ENCODE results near the gene MICA. TPM values are rescaled to one million over a fixed set of nuclear protein-coding genes. Genes with fewer than 3 reads are reported as not detected.

The MICA gene
- total RNA-seq, 1 experiment from 2014 or later, result 35.0 TPM

- Histone ChIP-seq H2AFZ (ENCODE audit: low read length) (no peak overlapping the region), H3K4me2 (ENCODE audit: low read length) (no peak overlapping the region), H3F3A (ENCODE audit: low read length, unreplicated experiment) (no peaks in the 10 kb centered on the region), H3K4me1 (ENCODE audit: insufficient read depth, low read length) (peaks cover 8% of the 10 kb centered on the region; the same call in 1 of the 2 replicates), H3K9me3 (ENCODE audit: low read length) (no peaks in the 10 kb centered on the region), H4K20me1 (ENCODE audit: low read length) (no peaks in the 10 kb centered on the region), H3K9me2 (replicated peaks; ENCODE audit: low read length) (no peaks in the 10 kb centered on the region), H3K27me3 (ENCODE audit: low read length) (peaks cover 13% of the 10 kb centered on the region; the same call in 1 of the 2 replicates), H3K4me3 (ENCODE audit: low read length) (no peak overlapping the region), H3K79me2 (ENCODE audit: low read length) (no peaks in the 10 kb centered on the region), H3K27ac (ENCODE audit: low read length) (no peak overlapping the region), H3K9ac (ENCODE audit: low read length) (no peak overlapping the region), H3K36me3 (ENCODE audit: low read depth, low read length) (no peaks in the 10 kb centered on the region)
- POLR2A ChIA-PET (ENCODE audit: unreplicated experiment), result no interaction called here
- DNase-seq, result no peak
- no peak for ATAC-seq
- CTCF ChIA-PET, result no interaction called here
- TF ChIP-seq, protein P1, sequence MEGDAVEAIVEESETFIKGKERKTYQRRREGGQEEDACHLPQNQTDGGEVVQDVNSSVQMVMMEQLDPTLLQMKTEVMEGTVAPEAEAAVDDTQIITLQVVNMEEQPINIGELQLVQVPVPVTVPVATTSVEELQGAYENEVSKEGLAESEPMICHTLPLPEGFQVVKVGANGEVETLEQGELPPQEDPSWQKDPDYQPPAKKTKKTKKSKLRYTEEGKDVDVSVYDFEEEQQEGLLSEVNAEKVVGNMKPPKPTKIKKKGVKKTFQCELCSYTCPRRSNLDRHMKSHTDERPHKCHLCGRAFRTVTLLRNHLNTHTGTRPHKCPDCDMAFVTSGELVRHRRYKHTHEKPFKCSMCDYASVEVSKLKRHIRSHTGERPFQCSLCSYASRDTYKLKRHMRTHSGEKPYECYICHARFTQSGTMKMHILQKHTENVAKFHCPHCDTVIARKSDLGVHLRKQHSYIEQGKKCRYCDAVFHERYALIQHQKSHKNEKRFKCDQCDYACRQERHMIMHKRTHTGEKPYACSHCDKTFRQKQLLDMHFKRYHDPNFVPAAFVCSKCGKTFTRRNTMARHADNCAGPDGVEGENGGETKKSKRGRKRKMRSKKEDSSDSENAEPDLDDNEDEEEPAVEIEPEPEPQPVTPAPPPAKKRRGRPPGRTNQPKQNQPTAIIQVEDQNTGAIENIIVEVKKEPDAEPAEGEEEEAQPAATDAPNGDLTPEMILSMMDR (conservative IDR thresholded peaks at IDR 0.05; ENCODE audit: low read depth, low read length), result no peak
- TF ChIP-seq EZH2phosphoT487 (IDR thresholded peaks at IDR 0.05; ENCODE audit: borderline replicate concordance, low read length) (no peak), EZH2 (IDR thresholded peaks at IDR 0.05; ENCODE audit: low read length, unreplicated experiment) (no peak)
- intact Hi-C loops (cut with micrococcal nuclease), result no loop called here
- BruUV-seq (replicated peaks), result no TSS peak
Observed at GRCh38 chr6:31362751-31363150, 40.6 kb upstream of the MICA start.

DNA sequence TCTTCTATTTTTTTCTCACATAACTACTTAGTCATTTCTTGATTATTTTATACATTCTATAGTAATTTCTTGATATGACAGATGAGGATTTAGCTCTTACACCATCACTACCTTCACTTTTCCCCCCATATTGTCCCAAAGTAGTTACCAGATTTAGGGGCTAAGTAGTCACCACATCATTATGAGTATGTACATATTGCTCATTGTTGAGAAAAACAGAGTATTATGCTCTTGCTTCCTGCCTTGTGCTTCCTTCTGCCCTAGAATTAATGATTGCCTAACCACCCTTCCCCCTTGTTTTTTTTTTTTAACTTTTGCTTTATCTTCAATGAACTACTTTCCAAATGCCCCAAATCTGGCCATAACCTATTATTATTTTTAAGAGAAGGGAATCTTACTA is 39.6 kb upstream of the MICA start:
- H3K9ac ChIP-seq (ENCODE audit: low read length), result no peak overlapping the region
- ChIA-PET POLR2A (ENCODE audit: unreplicated experiment) (no interaction called here), CTCF (no interaction called here)
- no TSS peak for BruUV-seq (replicated peaks)
- no peaks in the 10 kb centered on the region for H4K20me1 ChIP-seq (ENCODE audit: low read length)
- H3K27me3 ChIP-seq (ENCODE audit: low read length), result peaks cover 13% of the 10 kb centered on the region; the same call in 1 of the 2 replicates
- no peak overlapping the region for H3K4me2 ChIP-seq (ENCODE audit: low read length)
- H3K4me3 ChIP-seq (ENCODE audit: low read length), result no peak overlapping the region
- intact Hi-C loops (cut with micrococcal nuclease), result no loop called here
- peaks cover 8% of the 10 kb centered on the region; the same call in 1 of the 2 replicates for H3K4me1 ChIP-seq (ENCODE audit: insufficient read depth, low read length)
- DNase-seq (no peak), ATAC-seq (no peak)
- H3K36me3 ChIP-seq (ENCODE audit: low read depth, low read length), result no peaks in the 10 kb centered on the region
- TF ChIP-seq EZH2 (IDR thresholded peaks at IDR 0.05; ENCODE audit: low read length, unreplicated experiment), result no peak
- TF ChIP-seq, protein P1 (conservative IDR thresholded peaks at IDR 0.05; ENCODE audit: low read depth, low read length), result no peak
- no peak for TF ChIP-seq EZH2phosphoT487 (IDR thresholded peaks at IDR 0.05; ENCODE audit: borderline replicate concordance, low read length)
- no peaks in the 10 kb centered on the region for H3K9me2 ChIP-seq (replicated peaks; ENCODE audit: low read length)
- no peak overlapping the region for H2AFZ ChIP-seq (ENCODE audit: low read length)
- H3K27ac ChIP-seq (ENCODE audit: low read length), result no peak overlapping the region
- H3F3A ChIP-seq (ENCODE audit: low read length, unreplicated experiment), result no peaks in the 10 kb centered on the region
- no peaks in the 10 kb centered on the region for H3K9me3 ChIP-seq (ENCODE audit: low read length)
- H3K79me2 ChIP-seq (ENCODE audit: low read length), result no peaks in the 10 kb centered on the region

- no peak for ATAC-seq
- H3K4me3 ChIP-seq (ENCODE audit: low read length), result no peak overlapping the region
- H3F3A ChIP-seq (ENCODE audit: low read length, unreplicated experiment), result no peaks in the 10 kb centered on the region
- H3K27me3 ChIP-seq (ENCODE audit: low read length), result peaks cover 24% of the 10 kb centered on the region
- H3K79me2 ChIP-seq (ENCODE audit: low read length), result no peaks in the 10 kb centered on the region
- no peak overlapping the region for H3K4me2 ChIP-seq (ENCODE audit: low read length)
- no peak overlapping the region for H2AFZ ChIP-seq (ENCODE audit: low read length)
- peaks cover 8% of the 10 kb centered on the region; the same call in 1 of the 2 replicates for H3K4me1 ChIP-seq (ENCODE audit: insufficient read depth, low read length)
- no peak overlapping the region for H3K9ac ChIP-seq (ENCODE audit: low read length)
- no peak overlapping the region for H3K27ac ChIP-seq (ENCODE audit: low read length)
- no peaks in the 10 kb centered on the region for H4K20me1 ChIP-seq (ENCODE audit: low read length)
- H3K9me3 ChIP-seq (ENCODE audit: low read length), result no peaks in the 10 kb centered on the region
- no peaks in the 10 kb centered on the region for H3K9me2 ChIP-seq (replicated peaks; ENCODE audit: low read length)
- no peaks in the 10 kb centered on the region for H3K36me3 ChIP-seq (ENCODE audit: low read depth, low read length)
- no peak for TF ChIP-seq EZH2phosphoT487 (IDR thresholded peaks at IDR 0.05; ENCODE audit: borderline replicate concordance, low read length)
- TF ChIP-seq, protein P1 (conservative IDR thresholded peaks at IDR 0.05; ENCODE audit: low read depth, low read length), result no peak
- no peak for TF ChIP-seq EZH2 (IDR thresholded peaks at IDR 0.05; ENCODE audit: low read length, unreplicated experiment)
- POLR2A ChIA-PET (ENCODE audit: unreplicated experiment), result no interaction called here
- intact Hi-C loops (cut with micrococcal nuclease), result loop anchor here (2.0 kb wide), 1 partner anchor 229 kb away; no protein-coding TSS in a partner anchor
- DNase-seq, result no peak
- CTCF ChIA-PET, result interaction anchor here (0.7 kb wide), 1 partner anchor 509 kb away, joined by 3 read pairs; no protein-coding TSS in a partner anchor
- no TSS peak for BruUV-seq (replicated peaks)
Observed at GRCh38 chr6:31365864-31366263, 37.5 kb upstream of the MICA start.
